ENCODE data around the gene RGS11.

The RGS11 gene

GRCh38 chr16:282491-282890 is 6.7 kb upstream of the RGS11 start:
- Histone ChIP-seq H3K27me3 (ENCODE audit: control insufficient read depth, low read length) (0 out of 2 replicates have a peak, but pooled peaks cover 2% of the 10 kb centered on the region), H3K4me1 (ENCODE audit: control insufficient read depth, low read length) (peaks cover 9% of the 10 kb centered on the region), H3K9me2 (replicated peaks; ENCODE audit: control insufficient read depth, low read length) (no peaks in the 10 kb centered on the region), H3K27ac (ENCODE audit: low read depth, low read length) (no peak overlapping the region), H3K4me2 (ENCODE audit: low read length) (no peak overlapping the region), H3K79me2 (ENCODE audit: control insufficient read depth, low read length) (no peaks in the 10 kb centered on the region), H3K36me3 (ENCODE audit: control insufficient read depth, low read length) (no peaks in the 10 kb centered on the region), H3K4me3 (ENCODE audit: low read length) (no peak overlapping the region), H4K20me1 (ENCODE audit: control insufficient read depth, insufficient read depth, low read depth, low read length) (no peaks in the 10 kb centered on the region), H3F3A (ENCODE audit: control insufficient read depth, insufficient read depth) (no peaks in the 10 kb centered on the region), H3K9me3 (ENCODE audit: control insufficient read depth, insufficient read depth, low read length) (no peaks in the 10 kb centered on the region)
- TF ChIP-seq CTCF (IDR thresholded peaks at IDR 0.05; ENCODE audit: low read depth, low read length, poor library complexity, severe bottlenecking) (no peak), EZH2phosphoT487 (IDR thresholded peaks at IDR 0.05; ENCODE audit: borderline replicate concordance, low read length) (no peak)

GRCh38 chr16:281660-282255 is 6.0 kb upstream of the RGS11 start:
- Histone ChIP-seq H3K4me2 (ENCODE audit: low read length) (no peak overlapping the region), H3K27ac (ENCODE audit: low read depth, low read length) (no peak overlapping the region), H4K20me1 (ENCODE audit: control insufficient read depth, insufficient read depth, low read depth, low read length) (no peaks in the 10 kb centered on the region), H3F3A (ENCODE audit: control insufficient read depth, insufficient read depth) (no peaks in the 10 kb centered on the region), H3K27me3 (ENCODE audit: control insufficient read depth, low read length) (0 out of 2 replicates have a peak, but pooled peaks cover 2% of the 10 kb centered on the region), H3K36me3 (ENCODE audit: control insufficient read depth, low read length) (no peaks in the 10 kb centered on the region), H3K79me2 (ENCODE audit: control insufficient read depth, low read length) (no peaks in the 10 kb centered on the region), H3K9me3 (ENCODE audit: control insufficient read depth, insufficient read depth, low read length) (no peaks in the 10 kb centered on the region), H3K9me2 (replicated peaks; ENCODE audit: control insufficient read depth, low read length) (no peaks in the 10 kb centered on the region), H3K4me1 (ENCODE audit: control insufficient read depth, low read length) (peaks cover 9% of the 10 kb centered on the region), H3K4me3 (ENCODE audit: low read length) (no peak overlapping the region)
- no peak for TF ChIP-seq CTCF (IDR thresholded peaks at IDR 0.05; ENCODE audit: low read depth, low read length, poor library complexity, severe bottlenecking)
- no peak for TF ChIP-seq EZH2phosphoT487 (IDR thresholded peaks at IDR 0.05; ENCODE audit: borderline replicate concordance, low read length)

GRCh38 chr16:280991-281659 is 5.4 kb upstream of the RGS11 start:
- H3K27me3 ChIP-seq (ENCODE audit: control insufficient read depth, low read length): peaks cover 6% of the 10 kb centered on the region; the same call in 1 of the 2 replicates
- H3K4me3 ChIP-seq (ENCODE audit: low read length): no peak overlapping the region
- TF ChIP-seq CTCF (IDR thresholded peaks at IDR 0.05; ENCODE audit: low read depth, low read length, poor library complexity, severe bottlenecking): no peak

More at GRCh38 chr16:280991-281659, 5.4 kb upstream of the RGS11 start:
- no peaks in the 10 kb centered on the region for H3K79me2 ChIP-seq (ENCODE audit: control insufficient read depth, low read length)
- no peaks in the 10 kb centered on the region for H3K9me2 ChIP-seq (replicated peaks; ENCODE audit: control insufficient read depth, low read length)
- H3K27ac ChIP-seq (ENCODE audit: low read depth, low read length): no peak overlapping the region
- no peaks in the 10 kb centered on the region for H4K20me1 ChIP-seq (ENCODE audit: control insufficient read depth, insufficient read depth, low read depth, low read length)
- peaks cover 9% of the 10 kb centered on the region for H3K4me1 ChIP-seq (ENCODE audit: control insufficient read depth, low read length)
- no peak overlapping the region for H3K4me2 ChIP-seq (ENCODE audit: low read length)
- no peaks in the 10 kb centered on the region for H3F3A ChIP-seq (ENCODE audit: control insufficient read depth, insufficient read depth)
- H3K36me3 ChIP-seq (ENCODE audit: control insufficient read depth, low read length): no peaks in the 10 kb centered on the region
- H3K9me3 ChIP-seq (ENCODE audit: control insufficient read depth, insufficient read depth, low read length): no peaks in the 10 kb centered on the region

All from DOHH2 (cell line).